ENCODE results near the gene MAEA.

- peak; percentile 18; the same call in 1 of the 2 replicates for TF ChIP-seq CTCF (IDR thresholded peaks at IDR 0.05; ENCODE audit: low read length)
- no peak for TF ChIP-seq EZH2 (IDR thresholded peaks at IDR 0.05; ENCODE audit: borderline replicate concordance, low read length)
Measured at GRCh38 chr4:1318488-1319213, 29.0 kb downstream of the MAEA start.

Measured in OCI-LY1 (cell line).